Islet of Langerhans (tissue), 1 donor: ENCODE data around the gene PTGR3.

ENCODE experiments used
- FAIRE-seq: peaks from one replicate; lab custom pipeline; 2011; peaks lifted over from hg19 to GRCh38; lab: Jason Lieb, UNC

Gene PTGR3

GRCh38 chr18:75214766-75215510 lies 6.0 kb upstream of the PTGR3 start:
- FAIRE-seq: peak; percentile 98

GRCh38 chr18:75214332-75214690 lies 5.4 kb upstream of the PTGR3 start:
- no peak for FAIRE-seq

GRCh38 chr18:75213611-75214331 lies 4.8 kb upstream of the PTGR3 start:
- FAIRE-seq: peak; percentile 79

GRCh38 chr18:75212751-75213090 lies 3.8 kb upstream of the PTGR3 start:
- FAIRE-seq: peak; percentile 9

- no peak for FAIRE-seq
Observed at GRCh38 chr18:75211953-75212750, 3.2 kb upstream of the PTGR3 start.

- no peak for FAIRE-seq
Observed at GRCh38 chr18:75211626-75211952, 2.6 kb upstream of the PTGR3 start.

GRCh38 chr18:75211002-75211621 lies 2.2 kb upstream of the PTGR3 start:
- FAIRE-seq: no peak

GRCh38 chr18:75210274-75211001 lies 1.5 kb upstream of the PTGR3 start, which contains the start of gene TSHZ1:
TSHZ1 (plus strand) TSS chr18:75210797; CDS start chr18:75211877, 1,080 bp downstream.
- peak; percentile 96 for FAIRE-seq

GRCh38 chr18:75209951-75210258 lies 966 bp upstream of the PTGR3 start:
- no peak for FAIRE-seq

GRCh38 chr18:75208836-75209128 lies 157 bp downstream of the PTGR3 start:
- no peak for FAIRE-seq

- no peak for FAIRE-seq
Observed at GRCh38 chr18:75208155-75208835, 644 bp downstream of the PTGR3 start.

GRCh38 chr18:75207310-75208154 lies 1.4 kb downstream of the PTGR3 start:
- no peak for FAIRE-seq

- FAIRE-seq: no peak
Observed at GRCh38 chr18:75206452-75207309, 2.3 kb downstream of the PTGR3 start.

GRCh38 chr18:75205514-75206132 lies 3.3 kb downstream of the PTGR3 start:
- FAIRE-seq: no peak

GRCh38 chr18:75204732-75205513 lies 4.0 kb downstream of the PTGR3 start:
- no peak for FAIRE-seq

- FAIRE-seq: no peak
Observed at GRCh38 chr18:75204269-75204731, 4.6 kb downstream of the PTGR3 start.

- no peak for FAIRE-seq
Observed at GRCh38 chr18:75203416-75204268, 5.3 kb downstream of the PTGR3 start.
